Transverse colon (tissue), 4 donors: ENCODE results near the gene VSX2. TPM values are rescaled to one million over a fixed set of nuclear protein-coding genes. Genes with fewer than 3 reads are reported as not detected.

ENCODE experiments used
- DNase-seq: peaks from one replicate; pipeline ENCODE4 v3.0.0-alpha.2; 2019
- H3K27ac ChIP-seq, 4 donors: fragments of 200-600 bp; sonication (generic); 2 replicates each; pipeline ENCODE4 v1.5.1; 2016 to 2018; ENCODE audit warnings: inconsistent platforms in 4 of 4
- H3K27me3 ChIP-seq: fragments of 200-600 bp; sonication (generic); 2 replicates; pipeline ENCODE4 v1.5.1; 2017; ENCODE audit warnings: inconsistent platforms
- H3K36me3 ChIP-seq, 4 donors: fragments of 200-600 bp; sonication (generic); 2 replicates each; pipeline ENCODE4 v1.5.1; 2017 to 2019; ENCODE audit warnings: inconsistent platforms in 4 of 4
- H3K4me1 ChIP-seq, 4 donors: fragments of 200-600 bp; sonication (generic); 2 replicates each; pipeline ENCODE4 v1.5.1; 2017 to 2020; ENCODE audit warnings: inconsistent platforms in 4 of 4
- H3K4me3 ChIP-seq, 4 donors: fragments of 200-600 bp; sonication (generic); 1 replicate in 1 of 4; 2 replicates in 3 of 4; pipeline versions ENCODE4 v1.5.1 to v1.6.1; 2017 to 2019; ENCODE audit warnings: inconsistent platforms in 4 of 4
- H3K9me3 ChIP-seq, 2 donors: fragments of 200-600 bp; sonication (generic); 2 replicates each; pipeline ENCODE4 v1.5.1; 2017 to 2019; ENCODE audit warnings: inconsistent platforms in 2 of 2
- EP300 ChIP-seq: sonication (generic); formaldehyde crosslinking; IDR thresholded peaks from one replicate; pipeline ENCODE4 v1.6.1; 2017; ENCODE audit warnings: antibody characterized with exemption, low read depth
- POLR2A ChIP-seq: fragments of 450-650 bp; IDR thresholded peaks from one replicate; pipeline ENCODE4 v1.6.1; 2016; ENCODE audit warnings: antibody characterized with exemption, mild to moderate bottlenecking, moderate library complexity
- POLR2AphosphoS5 ChIP-seq, 3 donors: sonication (generic); formaldehyde crosslinking; IDR thresholded peaks; one replicate each; pipeline ENCODE4 v1.6.1; 2016; ENCODE audit warnings: antibody characterized with exemption in 3 of 3
- WGBS, 2 donors: methylation state at CpG; one replicate each; pipeline ENCODE4 v1.1.5; 2018; ENCODE audit warnings: low coverage in 1 of 2; 5-methylcytosine and 5-hydroxymethylcytosine counted together
- in situ Hi-C, 4 donors: fragments of 200-750 bp; cut with MboI; loops; one replicate each; pipeline versions ENCODE4 v1.15.0 to v1.15.1; 2017; ENCODE audit warnings: low sequenced_read_pairs in 3 of 4, low pct_ligation_motif_present in 1 of 4, low pct_unique_long_range_greater_than_20kb in 1 of 4
- intact Hi-C: fragments of 100-400 bp; cut with DNase I; formaldehyde crosslinking; loops from one replicate; pipeline ENCODE4 v1.15.1; 2023; ENCODE audit warnings: low total_unique reads
- total RNA-seq, 4 donors: library from RNA; depleted of rRNA; stranded (reverse); fragments of >200 nt; gene quantifications; one replicate each; pipeline ENCODE4 v1.1.0, GENCODE V29; 2016
- TF ChIP-seq, protein P1 (sequence below), 5 experiments: fragments of 200-600 bp in 3 of 5; fragments of 450-650 bp in 2 of 5; sonication (generic) in 3 of 5; IDR thresholded peaks; 1 replicate in 2 of 5; 2 replicates in 3 of 5; pipeline ENCODE4 v1.5.1; 2016 to 2017; ENCODE audit warnings: antibody characterized with exemption in 5 of 5, inconsistent platforms in 3 of 5, mild to moderate bottlenecking in 2 of 5, moderate library complexity in 1 of 5

Gene VSX2
- total RNA-seq, 4 donors from 2014 or later = not detected

DNA sequence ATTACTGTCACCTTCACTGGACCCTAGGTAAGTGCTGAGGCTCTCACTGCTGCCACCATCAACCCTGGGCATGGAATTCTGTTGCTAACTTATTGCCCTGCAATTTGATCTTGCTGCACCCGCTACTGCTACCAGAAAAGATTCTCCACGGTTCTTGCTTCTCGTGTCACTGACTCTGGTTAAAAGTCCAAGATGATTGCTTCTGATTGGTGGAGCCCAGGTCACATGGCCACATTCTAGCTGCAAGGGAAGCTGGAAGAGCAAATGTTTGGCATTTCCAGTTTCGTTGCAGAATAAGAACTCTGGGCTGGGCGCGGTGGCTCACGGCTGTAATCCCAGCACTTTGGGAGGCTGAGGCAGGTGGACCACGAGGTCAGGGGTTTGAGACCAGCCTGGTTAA lies 7.5 kb upstream of the VSX2 start:
- Histone ChIP-seq H3K9me3 (peaks cover 0 to 4% of the 10 kb centered on the region in 2 donors), H3K27me3 (peaks cover 46% of the 10 kb centered on the region), H3K4me1 (no peaks in the 10 kb centered on the region), H3K27ac (no peak overlapping the region), H3K36me3 (no peaks in the 10 kb centered on the region), H3K4me3 (no peak overlapping the region)
- TF ChIP-seq EP300 (no peak), POLR2A (no peak), POLR2AphosphoS5 (IDR thresholded peaks at IDR 0.05) (no peak)
- TF ChIP-seq, protein P1, sequence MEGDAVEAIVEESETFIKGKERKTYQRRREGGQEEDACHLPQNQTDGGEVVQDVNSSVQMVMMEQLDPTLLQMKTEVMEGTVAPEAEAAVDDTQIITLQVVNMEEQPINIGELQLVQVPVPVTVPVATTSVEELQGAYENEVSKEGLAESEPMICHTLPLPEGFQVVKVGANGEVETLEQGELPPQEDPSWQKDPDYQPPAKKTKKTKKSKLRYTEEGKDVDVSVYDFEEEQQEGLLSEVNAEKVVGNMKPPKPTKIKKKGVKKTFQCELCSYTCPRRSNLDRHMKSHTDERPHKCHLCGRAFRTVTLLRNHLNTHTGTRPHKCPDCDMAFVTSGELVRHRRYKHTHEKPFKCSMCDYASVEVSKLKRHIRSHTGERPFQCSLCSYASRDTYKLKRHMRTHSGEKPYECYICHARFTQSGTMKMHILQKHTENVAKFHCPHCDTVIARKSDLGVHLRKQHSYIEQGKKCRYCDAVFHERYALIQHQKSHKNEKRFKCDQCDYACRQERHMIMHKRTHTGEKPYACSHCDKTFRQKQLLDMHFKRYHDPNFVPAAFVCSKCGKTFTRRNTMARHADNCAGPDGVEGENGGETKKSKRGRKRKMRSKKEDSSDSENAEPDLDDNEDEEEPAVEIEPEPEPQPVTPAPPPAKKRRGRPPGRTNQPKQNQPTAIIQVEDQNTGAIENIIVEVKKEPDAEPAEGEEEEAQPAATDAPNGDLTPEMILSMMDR (IDR thresholded peaks at IDR 0.05) = no peak
- intact Hi-C loops = no loop called here
- WGBS, 2 donors = 75 to 82% methylated on average over 7 to 8 of the region's 8 CpGs
- in situ Hi-C loops = no loop called here
- DNase-seq = no peak

DNA sequence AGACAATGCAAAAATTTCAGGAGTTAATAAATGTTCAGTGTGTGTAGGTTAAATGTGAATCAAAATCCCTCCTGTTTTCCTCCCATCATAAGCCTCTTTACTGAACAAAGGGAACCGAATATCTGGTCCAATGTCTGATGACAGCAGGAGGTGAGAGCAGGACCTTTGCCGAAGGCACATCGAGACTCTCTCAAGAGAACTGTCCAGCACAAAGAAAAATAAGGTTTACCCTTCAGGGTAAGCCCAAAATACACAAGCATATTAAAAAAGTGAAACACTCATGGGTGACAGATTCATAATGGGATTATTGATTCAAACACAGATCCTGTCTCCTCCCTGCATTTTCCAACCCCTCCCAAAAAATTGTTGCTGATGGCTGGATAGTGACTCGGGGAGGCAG lies 4.2 kb upstream of the VSX2 start:
- TF ChIP-seq POLR2AphosphoS5 (IDR thresholded peaks at IDR 0.05) (no peak), POLR2A (no peak), EP300 (no peak)
- TF ChIP-seq, protein P1 (IDR thresholded peaks at IDR 0.05) = no peak
- in situ Hi-C loops = no loop called here
- H3K4me3 ChIP-seq = no peak overlapping the region
- H3K27ac ChIP-seq = no peak overlapping the region
- DNase-seq = no peak
- peaks cover 0 to 4% of the 10 kb centered on the region in 2 donors for H3K9me3 ChIP-seq
- H3K27me3 ChIP-seq = peaks cover 55% of the 10 kb centered on the region
- intact Hi-C loops = no loop called here
- 59 to 79% methylated on average over 4 of the region's 4 CpGs for WGBS, 2 donors
- H3K36me3 ChIP-seq = no peaks in the 10 kb centered on the region
- peaks cover 2 to 5% (median 2%) of the 10 kb centered on the region in 4 donors for H3K4me1 ChIP-seq

DNA sequence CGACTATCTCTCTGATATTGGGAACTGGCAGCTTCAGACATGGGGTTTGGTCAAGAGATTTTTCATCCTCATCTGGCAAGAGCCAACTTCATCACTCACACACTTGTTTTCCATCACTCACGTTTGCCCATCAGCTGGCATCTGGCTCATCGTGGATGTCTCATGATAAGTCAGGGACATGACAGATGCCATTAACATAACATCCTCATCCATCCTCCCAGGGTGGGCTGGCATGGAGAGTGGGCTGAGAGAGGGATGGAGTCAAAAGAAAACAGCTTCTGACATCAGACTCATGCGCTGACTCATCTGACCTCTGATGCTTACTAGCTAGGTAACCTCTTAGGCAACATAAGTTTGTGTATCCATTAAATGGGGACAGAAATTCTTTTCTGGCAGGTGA lies 1.8 kb upstream of the VSX2 start:
- no peak overlapping the region for H3K4me3 ChIP-seq
- peaks cover 14 to 27% (median 20%) of the 10 kb centered on the region in 4 donors for H3K4me1 ChIP-seq
- H3K27me3 ChIP-seq = peaks cover 70% of the 10 kb centered on the region
- intact Hi-C loops (no loop called here), in situ Hi-C loops (no loop called here)
- H3K27ac ChIP-seq = no peak overlapping the region
- H3K9me3 ChIP-seq = no peaks in the 10 kb centered on the region
- H3K36me3 ChIP-seq = no peaks in the 10 kb centered on the region
- DNase-seq = no peak
- no peak for TF ChIP-seq EP300
- no peak for TF ChIP-seq POLR2A
- no peak for TF ChIP-seq POLR2AphosphoS5 (IDR thresholded peaks at IDR 0.05)
- TF ChIP-seq, protein P1 (IDR thresholded peaks at IDR 0.05) = no peak
- 73% methylated on average over 4 of the region's 4 CpGs; no CpG with 5 or more reads in 1 of the 2 donors for WGBS, 2 donors

DNA sequence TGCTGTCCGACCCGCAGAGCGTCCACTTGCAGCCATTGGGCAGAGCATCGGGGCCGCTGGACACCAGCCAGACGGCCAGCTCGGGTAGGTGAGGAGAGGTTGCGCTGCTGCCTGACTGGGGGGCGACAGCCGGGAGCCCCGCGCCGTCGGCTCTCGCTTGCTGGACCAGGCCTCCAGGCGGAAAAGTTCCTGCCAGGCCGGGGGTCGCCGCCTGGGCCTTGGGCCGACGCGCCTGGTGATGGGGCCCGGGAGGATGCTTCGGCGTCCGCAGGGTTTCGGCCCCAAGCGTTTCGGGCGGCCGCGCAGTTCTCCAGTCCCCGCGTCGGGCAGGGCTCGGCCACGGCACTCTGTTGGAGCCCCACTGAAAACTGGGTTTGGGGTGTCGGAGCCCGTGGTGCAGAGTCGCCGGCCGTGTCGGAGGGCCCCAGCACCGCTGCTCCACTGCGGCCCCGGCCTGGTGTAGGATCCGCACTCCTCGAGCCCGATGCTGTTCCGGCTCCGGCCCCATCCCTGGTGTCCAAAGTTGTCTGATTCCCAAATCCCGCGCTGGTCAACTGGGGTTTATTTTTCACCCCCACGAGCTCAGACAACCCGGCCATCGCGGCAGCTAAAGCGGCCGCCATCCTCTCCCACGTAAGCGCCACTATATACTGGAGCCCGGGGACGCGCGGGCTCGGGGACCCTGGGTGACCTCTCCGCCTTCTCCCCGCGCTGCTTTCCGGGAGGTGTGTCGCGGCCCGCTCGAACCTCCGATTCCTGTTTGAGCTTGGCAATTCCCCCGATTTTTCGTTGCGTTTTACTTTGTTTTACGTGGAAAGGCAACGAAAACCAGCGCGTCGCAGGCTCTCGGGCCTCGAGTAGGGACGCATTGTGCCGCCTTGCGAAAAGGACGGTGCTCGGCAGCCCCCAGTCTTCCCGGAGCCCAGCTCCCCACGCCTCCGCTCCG lies 872 bp downstream of the VSX2 start:
- 8% methylated on average over 86 of the region's 94 CpGs; no CpG with 5 or more reads in 1 of the 2 donors for WGBS, 2 donors
- H3K27ac ChIP-seq = no peak overlapping the region
- H3K36me3 ChIP-seq = no peaks in the 10 kb centered on the region
- intact Hi-C loops (no loop called here), in situ Hi-C loops (no loop called here)
- no peak for DNase-seq
- H3K4me3 ChIP-seq = peak overlapping the region in 2 of 4 donors; percentile 11 to 26
- H3K27me3 ChIP-seq = peaks cover 88% of the 10 kb centered on the region
- H3K9me3 ChIP-seq = no peaks in the 10 kb centered on the region
- peaks cover 14 to 27% (median 20%) of the 10 kb centered on the region in 4 donors for H3K4me1 ChIP-seq
- TF ChIP-seq POLR2AphosphoS5 (IDR thresholded peaks at IDR 0.05) (peak in 2 of 3 donors; percentile 27 to 65), POLR2A (no peak)
